Vagina (tissue), 2 donors: Measurements from ENCODE around the gene NKX3-2. TPM values are rescaled to one million over a fixed set of nuclear protein-coding genes. Genes with fewer than 3 reads are reported as not detected.

ENCODE experiments used
- DNase-seq, 2 donors: peaks; one replicate each; pipeline ENCODE4 v3.0.0-alpha.2; 2017; ENCODE audit errors: extremely low spot score in 2 of 2
- H3K27ac ChIP-seq: fragments of 200-600 bp; sonication (generic); one replicate; pipeline ENCODE4 v1.5.1; 2019
- H3K27me3 ChIP-seq: fragments of 200-600 bp; sonication (generic); one replicate; pipeline ENCODE4 v1.5.1; 2019
- H3K36me3 ChIP-seq, 2 donors: fragments of 200-600 bp; sonication (generic); one replicate each; pipeline ENCODE4 v1.5.1; 2017 to 2019
- H3K4me1 ChIP-seq: fragments of 200-600 bp; sonication (generic); one replicate; pipeline ENCODE4 v1.5.1; 2019
- H3K4me3 ChIP-seq, 2 donors: fragments of 200-600 bp; sonication (generic); 1 replicate in 1 of 2; 2 replicates in 1 of 2; pipeline ENCODE4 v1.5.1; 2016 to 2019
- H3K9me3 ChIP-seq: fragments of 200-600 bp; sonication (generic); one replicate; pipeline ENCODE4 v1.5.1; 2019
- CTCF ChIP-seq, 3 experiments: fragments of 450-650 bp in 2 of 3; fragments of 200-600 bp in 1 of 3; sonication (generic) in 1 of 3; IDR thresholded peaks; one replicate each; pipeline ENCODE4 v1.5.1; 2017 to 2019; ENCODE audit warnings: antibody characterized with exemption in 3 of 3, mild to moderate bottlenecking in 2 of 3, moderate library complexity in 2 of 3
- POLR2A ChIP-seq, 2 donors: fragments of 450-650 bp; IDR thresholded peaks; one replicate each; pipeline ENCODE4 v1.6.1; 2017; ENCODE audit warnings: antibody characterized with exemption in 2 of 2, mild to moderate bottlenecking in 2 of 2, moderate library complexity in 2 of 2
- POLR2AphosphoS5 ChIP-seq, 2 donors: sonication (generic); formaldehyde crosslinking; IDR thresholded peaks; one replicate each; pipeline ENCODE4 v1.9.0; 2017; ENCODE audit warnings: antibody characterized with exemption in 2 of 2, mild to moderate bottlenecking in 2 of 2, low read depth in 1 of 2; ENCODE audit not compliant: insufficient read depth in 1 of 2
- intact Hi-C: fragments of 100-400 bp; cut with DNase I; formaldehyde crosslinking; loops from one replicate; pipeline ENCODE4 v1.15.1; 2023
- total RNA-seq: library from RNA; depleted of rRNA; stranded (reverse); fragments of >200 nt; gene quantifications from one replicate; pipeline ENCODE4 v1.2.3, GENCODE V29; 2016

The NKX3-2 gene
- total RNA-seq, 1 donor from 2014 or later, result 2.9 TPM

- Histone ChIP-seq H3K27me3 (peaks cover 26% of the 10 kb centered on the region), H3K27ac (no peak overlapping the region), H3K4me1 (peaks cover 22% of the 10 kb centered on the region), H3K4me3 (no peak overlapping the region), H3K36me3 (no peaks in the 10 kb centered on the region), H3K9me3 (peaks cover 7% of the 10 kb centered on the region)
- intact Hi-C loops, result no loop called here
- TF ChIP-seq POLR2AphosphoS5 (IDR thresholded peaks at IDR 0.05; ENCODE audit: insufficient read depth in 1 of 2, low read depth in 1 of 2), result no peak
- peak in 1 of 2 donors; percentile 70 for DNase-seq
Measured at GRCh38 chr4:13527981-13528820, 16.1 kb downstream of the NKX3-2 start.

GRCh38 chr4:13527192-13527980 lies 16.9 kb downstream of the NKX3-2 start:
- H3K9me3 ChIP-seq, result peaks cover 7% of the 10 kb centered on the region
- DNase-seq, result peak in 1 of 2 donors; percentile 47
- peaks cover 26% of the 10 kb centered on the region for H3K27me3 ChIP-seq
- H3K4me3 ChIP-seq, result no peak overlapping the region
- TF ChIP-seq CTCF (IDR thresholded peaks at IDR 0.05) (no peak), POLR2AphosphoS5 (IDR thresholded peaks at IDR 0.05; ENCODE audit: insufficient read depth in 1 of 2, low read depth in 1 of 2) (no peak), POLR2A (IDR thresholded peaks at IDR 0.05) (no peak)
- H3K4me1 ChIP-seq, result peaks cover 30% of the 10 kb centered on the region
- no peaks in the 10 kb centered on the region for H3K36me3 ChIP-seq
- no peak overlapping the region for H3K27ac ChIP-seq
- intact Hi-C loops, result no loop called here

- peaks cover 7% of the 10 kb centered on the region for H3K9me3 ChIP-seq
- TF ChIP-seq POLR2AphosphoS5 (IDR thresholded peaks at IDR 0.05; ENCODE audit: insufficient read depth in 1 of 2, low read depth in 1 of 2), result no peak
- no peak for TF ChIP-seq POLR2A (IDR thresholded peaks at IDR 0.05)
- TF ChIP-seq CTCF (IDR thresholded peaks at IDR 0.05), result no peak
- no peaks in the 10 kb centered on the region for H3K36me3 ChIP-seq
- H3K4me3 ChIP-seq, result no peak overlapping the region
- DNase-seq, result no peak
- peaks cover 24% of the 10 kb centered on the region for H3K27me3 ChIP-seq
- H3K4me1 ChIP-seq, result peaks cover 31% of the 10 kb centered on the region
- no peak overlapping the region for H3K27ac ChIP-seq
- intact Hi-C loops, result no loop called here
Measured at GRCh38 chr4:13526658-13527057, 17.6 kb downstream of the NKX3-2 start.

GRCh38 chr4:13525606-13526281 lies 18.6 kb downstream of the NKX3-2 start:
- Histone ChIP-seq H3K36me3 (no peaks in the 10 kb centered on the region), H3K27ac (no peak overlapping the region), H3K27me3 (peaks cover 22% of the 10 kb centered on the region), H3K4me1 (peaks cover 31% of the 10 kb centered on the region), H3K4me3 (no peak overlapping the region), H3K9me3 (peaks cover 7% of the 10 kb centered on the region)
- intact Hi-C loops, result no loop called here
- TF ChIP-seq POLR2A (IDR thresholded peaks at IDR 0.05), result no peak
- no peak for TF ChIP-seq POLR2AphosphoS5 (IDR thresholded peaks at IDR 0.05; ENCODE audit: insufficient read depth in 1 of 2, low read depth in 1 of 2)
- TF ChIP-seq CTCF (IDR thresholded peaks at IDR 0.05), result no peak
- no peak for DNase-seq

GRCh38 chr4:13524504-13525243 lies 19.6 kb downstream of the NKX3-2 start:
- TF ChIP-seq POLR2A (IDR thresholded peaks at IDR 0.05) (no peak), CTCF (IDR thresholded peaks at IDR 0.05) (no peak), POLR2AphosphoS5 (IDR thresholded peaks at IDR 0.05; ENCODE audit: insufficient read depth in 1 of 2, low read depth in 1 of 2) (no peak)
- H3K9me3 ChIP-seq, result peaks cover 7% of the 10 kb centered on the region
- DNase-seq, result no peak
- peaks cover 31% of the 10 kb centered on the region for H3K4me1 ChIP-seq
- peaks cover 20% of the 10 kb centered on the region for H3K27me3 ChIP-seq
- no peak overlapping the region for H3K4me3 ChIP-seq
- H3K36me3 ChIP-seq, result no peaks in the 10 kb centered on the region
- no peak overlapping the region for H3K27ac ChIP-seq
- intact Hi-C loops, result no loop called here
